Stomach (tissue), 9 donors: ENCODE data around the gene HTR2B. TPM values are rescaled to one million over a fixed set of nuclear protein-coding genes. Genes with fewer than 3 reads are reported as not detected.

ENCODE experiments used
- DNase-seq, 2 donors: peaks; one replicate each; pipeline versions ENCODE4 v3.0.0 to v3.0.0-alpha.2; 2013 to 2019
- H3K27ac ChIP-seq, 5 donors: fragments of 200-600 bp in 4 of 5; sonication (generic) in 4 of 5; one replicate each; pipeline ENCODE4 v1.5.1; 2013 to 2019; ENCODE audit warnings: mild to moderate bottlenecking in 1 of 5, moderate library complexity in 1 of 5
- H3K27me3 ChIP-seq, 3 donors: fragments of 200-600 bp; sonication (generic); one replicate each; pipeline ENCODE4 v1.5.1; 2017 to 2019; ENCODE audit warnings: mixed run types in 1 of 3
- H3K36me3 ChIP-seq, 4 donors: fragments of 200-600 bp; sonication (generic); 1 replicate in 3 of 4; 2 replicates in 1 of 4; pipeline ENCODE4 v1.5.1; 2016 to 2019
- H3K4me1 ChIP-seq, 4 donors: fragments of 200-600 bp; sonication (generic); one replicate each; pipeline ENCODE4 v1.5.1; 2016 to 2019
- H3K4me3 ChIP-seq, 4 donors: fragments of 200-600 bp; sonication (generic) in 3 of 4; one replicate each; pipeline ENCODE4 v1.5.1; 2016 to 2019; ENCODE audit warnings: mild to moderate bottlenecking in 1 of 4
- H3K9me3 ChIP-seq, 4 donors: fragments of 200-600 bp; sonication (generic); one replicate each; pipeline ENCODE4 v1.5.1; 2016 to 2019
- EP300 ChIP-seq: sonication (generic); formaldehyde crosslinking; IDR thresholded peaks from one replicate; pipeline ENCODE4 v1.6.1; 2017; ENCODE audit warnings: antibody characterized with exemption
- POLR2A ChIP-seq, 4 donors: fragments of 450-650 bp; IDR thresholded peaks; one replicate each; pipeline ENCODE4 v1.6.1; 2016; ENCODE audit warnings: antibody characterized with exemption in 4 of 4, control low read depth in 2 of 4, mild to moderate bottlenecking in 1 of 4, moderate library complexity in 1 of 4
- POLR2AphosphoS5 ChIP-seq, 3 donors: sonication (generic); formaldehyde crosslinking; IDR thresholded peaks; one replicate each; pipeline ENCODE4 v1.6.1; 2016; ENCODE audit warnings: antibody characterized with exemption in 3 of 3
- WGBS, 5 donors: extraction: QIAGEN DNeasy Blood & Tissue Kit in 3 of 5; methylation state at CpG; one replicate each; pipeline versions ENCODE4 v1.1.5 to v1.1.7; 2013 to 2018; 5-methylcytosine and 5-hydroxymethylcytosine counted together
- intact Hi-C: fragments of 100-400 bp; cut with DNase I; formaldehyde crosslinking; loops from one replicate; pipeline ENCODE4 v1.15.1; 2023; ENCODE audit warnings: low total_unique reads
- polyA plus RNA-seq, 3 donors: library from polyadenylated mRNA; stranded (reverse); fragments of 200-250 nt; gene quantifications; one replicate each; pipeline ENCODE4 v1.2.3, GENCODE V29; 2013
- total RNA-seq, 5 donors: library from RNA; depleted of rRNA; stranded (reverse); fragments of >200 nt; gene quantifications; one replicate each; pipeline versions ENCODE4 v1.1.0 to v1.2.3, GENCODE V29; 2014 to 2016
- TF ChIP-seq, protein P1 (sequence below), 7 experiments: fragments of 450-650 bp in 4 of 7; fragments of 200-600 bp in 3 of 7; sonication (generic) in 3 of 7; IDR thresholded peaks; one replicate each; pipeline ENCODE4 v1.5.1; 2016 to 2019; ENCODE audit warnings: antibody characterized with exemption in 7 of 7, control low read depth in 2 of 7, mild to moderate bottlenecking in 1 of 7
- donor health status: healthy with polysubstance abuse.
- donor health status: Bipolar disorder and iron deficiency.
- donor health status: healthy.

Gene HTR2B
- total and polyA plus RNA-seq, 8 donors = 0.35 to 32.1 (median 1.3) TPM; not detected in 3

DNA sequence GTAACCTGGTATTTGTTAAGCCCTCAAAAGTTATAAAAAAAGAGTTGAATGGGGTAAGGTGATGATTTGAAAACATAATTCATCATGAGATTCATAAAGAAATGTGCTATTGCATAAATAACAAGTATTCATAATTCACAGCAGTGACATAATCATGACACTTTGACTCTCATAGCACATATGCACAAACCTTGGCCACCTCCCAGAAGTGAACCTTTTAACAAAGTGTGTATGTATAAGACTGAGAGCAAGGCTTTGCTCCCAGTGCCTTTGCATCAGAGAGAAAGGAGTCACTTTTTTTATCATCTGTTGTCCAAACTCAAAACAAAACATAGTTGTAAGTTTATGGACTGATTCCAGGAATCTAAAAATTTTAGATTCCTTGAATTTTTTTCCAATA lies 15.0 kb upstream of the HTR2B start:
- intact Hi-C loops = no loop called here
- peaks cover 0 to 20% (median 14%) of the 10 kb centered on the region in 4 donors for H3K36me3 ChIP-seq
- H3K4me1 ChIP-seq = no peaks in the 10 kb centered on the region
- H3K4me3 ChIP-seq = no peak overlapping the region
- no peak for DNase-seq
- no peaks in the 10 kb centered on the region for H3K27me3 ChIP-seq
- TF ChIP-seq EP300 (no peak), POLR2AphosphoS5 (IDR thresholded peaks at IDR 0.05) (no peak), POLR2A (IDR thresholded peaks at IDR 0.05) (no peak)
- TF ChIP-seq, protein P1, sequence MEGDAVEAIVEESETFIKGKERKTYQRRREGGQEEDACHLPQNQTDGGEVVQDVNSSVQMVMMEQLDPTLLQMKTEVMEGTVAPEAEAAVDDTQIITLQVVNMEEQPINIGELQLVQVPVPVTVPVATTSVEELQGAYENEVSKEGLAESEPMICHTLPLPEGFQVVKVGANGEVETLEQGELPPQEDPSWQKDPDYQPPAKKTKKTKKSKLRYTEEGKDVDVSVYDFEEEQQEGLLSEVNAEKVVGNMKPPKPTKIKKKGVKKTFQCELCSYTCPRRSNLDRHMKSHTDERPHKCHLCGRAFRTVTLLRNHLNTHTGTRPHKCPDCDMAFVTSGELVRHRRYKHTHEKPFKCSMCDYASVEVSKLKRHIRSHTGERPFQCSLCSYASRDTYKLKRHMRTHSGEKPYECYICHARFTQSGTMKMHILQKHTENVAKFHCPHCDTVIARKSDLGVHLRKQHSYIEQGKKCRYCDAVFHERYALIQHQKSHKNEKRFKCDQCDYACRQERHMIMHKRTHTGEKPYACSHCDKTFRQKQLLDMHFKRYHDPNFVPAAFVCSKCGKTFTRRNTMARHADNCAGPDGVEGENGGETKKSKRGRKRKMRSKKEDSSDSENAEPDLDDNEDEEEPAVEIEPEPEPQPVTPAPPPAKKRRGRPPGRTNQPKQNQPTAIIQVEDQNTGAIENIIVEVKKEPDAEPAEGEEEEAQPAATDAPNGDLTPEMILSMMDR (IDR thresholded peaks at IDR 0.05) = no peak
- no peaks in the 10 kb centered on the region for H3K9me3 ChIP-seq
- no peak overlapping the region for H3K27ac ChIP-seq

DNA sequence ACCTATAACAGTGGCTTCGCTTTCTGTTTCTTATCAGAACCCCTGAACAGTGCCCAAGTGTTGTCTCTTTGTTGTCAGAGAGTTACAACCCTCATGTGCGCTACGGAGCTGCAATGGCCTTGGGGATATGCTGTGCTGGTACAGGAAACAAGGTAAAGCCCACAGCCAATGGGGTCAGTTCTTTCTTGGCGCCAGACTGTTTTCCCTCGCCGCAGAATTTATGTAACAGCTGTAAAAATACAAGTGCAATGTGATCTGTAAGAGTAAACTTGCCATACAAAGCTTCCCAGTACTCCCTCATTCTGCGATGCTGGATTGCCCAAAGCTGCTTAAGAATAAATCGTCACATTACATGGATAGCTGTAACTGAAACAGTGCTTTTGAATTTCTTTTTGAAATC lies 13.9 kb upstream of the HTR2B start:
- no peak overlapping the region for H3K4me3 ChIP-seq
- H3K4me1 ChIP-seq = peaks cover 0 to 5% (median 0%) of the 10 kb centered on the region in 4 donors
- no peaks in the 10 kb centered on the region for H3K27me3 ChIP-seq
- peaks cover 0 to 20% (median 12%) of the 10 kb centered on the region in 4 donors for H3K36me3 ChIP-seq
- intact Hi-C loops = no loop called here
- DNase-seq = peak in 1 of 2 donors; percentile 11
- H3K27ac ChIP-seq = no peak overlapping the region
- TF ChIP-seq POLR2A (IDR thresholded peaks at IDR 0.05) (no peak), EP300 (no peak), POLR2AphosphoS5 (IDR thresholded peaks at IDR 0.05) (no peak)
- TF ChIP-seq, protein P1 (IDR thresholded peaks at IDR 0.05) = no peak
- no peaks in the 10 kb centered on the region for H3K9me3 ChIP-seq
- WGBS, 5 donors = 92 to 95% (median 93%) methylated on average over 8 of the region's 8 CpGs

DNA sequence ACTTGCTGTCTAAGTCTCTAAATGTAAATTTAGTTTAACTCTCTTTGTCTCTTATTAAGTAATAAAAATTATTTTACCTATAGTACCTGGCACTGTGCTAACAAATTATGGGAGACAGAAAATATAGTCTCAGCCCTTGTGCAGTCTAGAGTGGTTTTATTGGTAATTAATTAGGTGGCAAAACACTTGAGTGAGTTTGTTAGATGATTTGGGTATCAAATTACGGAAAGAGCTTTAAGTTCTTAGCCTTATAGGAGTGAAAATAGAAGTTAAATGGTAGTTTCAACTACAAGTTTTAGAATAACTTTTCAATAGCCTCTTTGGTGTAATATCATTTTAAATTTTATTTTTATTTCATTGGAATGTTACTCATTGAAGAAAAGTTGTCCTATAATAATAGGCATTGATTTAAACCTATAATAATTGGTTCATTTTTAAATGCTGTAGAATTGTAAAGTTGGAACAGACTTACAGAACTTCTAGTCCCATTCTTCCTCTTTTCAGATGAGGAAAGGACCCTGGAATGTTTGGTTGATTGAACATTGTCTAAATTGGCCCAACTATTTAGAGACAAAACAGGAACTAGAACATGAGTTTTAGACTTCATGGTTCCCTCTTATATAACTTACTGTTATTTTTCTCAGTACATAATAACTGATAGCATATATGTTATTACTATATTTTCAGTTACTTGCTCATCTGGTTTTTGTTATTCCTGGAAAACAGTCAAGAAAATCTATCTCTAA lies 10.2 kb upstream of the HTR2B start:
- Histone ChIP-seq H3K4me3 (no peak overlapping the region), H3K4me1 (peaks cover 0 to 32% (median 0%) of the 10 kb centered on the region in 4 donors), H3K27ac (no peak overlapping the region), H3K27me3 (no peaks in the 10 kb centered on the region), H3K9me3 (no peaks in the 10 kb centered on the region), H3K36me3 (peaks cover 0 to 11% (median 2%) of the 10 kb centered on the region in 4 donors)
- WGBS, 5 donors = 92 to 100% (median 97%) methylated on average over 1 of the region's 1 CpG
- no peak for TF ChIP-seq POLR2A (IDR thresholded peaks at IDR 0.05)
- TF ChIP-seq, protein P1 (IDR thresholded peaks at IDR 0.05) = no peak
- no peak for TF ChIP-seq EP300
- intact Hi-C loops = no loop called here
- DNase-seq = no peak

- intact Hi-C loops = no loop called here
- H3K27ac ChIP-seq = no peak overlapping the region
- no peaks in the 10 kb centered on the region for H3K36me3 ChIP-seq
- no peaks in the 10 kb centered on the region for H3K9me3 ChIP-seq
- no peaks in the 10 kb centered on the region for H3K27me3 ChIP-seq
- H3K4me3 ChIP-seq = no peak overlapping the region
- WGBS, 5 donors = 78 to 98% (median 85%) methylated on average over 1 of the region's 1 CpG
- no peak for DNase-seq
- TF ChIP-seq POLR2A (IDR thresholded peaks at IDR 0.05) (no peak), POLR2AphosphoS5 (IDR thresholded peaks at IDR 0.05) (no peak), EP300 (no peak)
- TF ChIP-seq, protein P1 (IDR thresholded peaks at IDR 0.05) = no peak
- peaks cover 0 to 46% (median 2%) of the 10 kb centered on the region in 4 donors for H3K4me1 ChIP-seq
These were observed 8.7 kb upstream of the HTR2B start for GRCh38 chr2:231133365-231134099.
